Measurements from ENCODE around the gene SYT6.
"Not testable (repeated sequence)": the region's sequence is repeated elsewhere in the genome, so short reads cannot be mapped to it uniquely, and the experiment has no call there.

The SYT6 gene

DNA sequence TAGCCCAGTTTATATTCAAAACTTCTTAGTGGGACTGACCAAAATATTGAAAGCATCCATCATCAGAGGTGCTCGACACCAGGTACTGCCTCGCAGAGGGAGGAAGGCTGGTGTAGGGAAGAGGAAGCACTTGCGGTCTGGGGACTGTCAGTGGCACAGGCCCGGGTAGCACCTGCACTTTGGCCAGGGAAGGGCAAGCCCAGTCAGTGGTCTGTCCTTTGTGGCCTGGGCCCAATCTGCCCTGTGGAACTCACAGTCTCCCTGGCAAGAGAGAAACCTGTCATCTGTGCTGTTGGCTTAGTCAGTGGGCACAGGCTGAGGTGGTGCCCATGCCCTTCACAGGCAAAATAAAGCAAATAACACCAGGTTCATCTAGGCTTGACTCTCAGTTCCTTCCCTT is 77.4 kb downstream of the SYT6 start:
- no peak overlapping the region for H3K4me2 ChIP-seq (ENCODE audit: low read length)

GRCh38 chr1:114075546-114076242 is 78.0 kb downstream of the SYT6 start:
- Histone ChIP-seq H3K4me1 (ENCODE audit: control insufficient read depth, insufficient read depth, low read length) (no peaks in the 10 kb centered on the region), H3K36me3 (ENCODE audit: insufficient read depth, low read length) (no peaks in the 10 kb centered on the region), H3K9ac (ENCODE audit: low read depth, low read length) (no peak overlapping the region), H3K27me3 (ENCODE audit: control insufficient read depth, insufficient read depth, low read length) (peaks cover 7% of the 10 kb centered on the region), H3K4me3 (ENCODE audit: low read length) (no peak overlapping the region), H3K9me3 (replicated peaks; ENCODE audit: low read length) (no peaks in the 10 kb centered on the region), H3K4me2 (ENCODE audit: low read length) (no peak overlapping the region)

More for the DNA sequence above, 77.4 kb downstream of the SYT6 start:
- Histone ChIP-seq H3K9ac (ENCODE audit: low read depth, low read length) (no peak overlapping the region), H3K27me3 (ENCODE audit: control insufficient read depth, insufficient read depth, low read length) (peaks cover 13% of the 10 kb centered on the region), H3K36me3 (ENCODE audit: insufficient read depth, low read length) (no peaks in the 10 kb centered on the region), H3K9me3 (replicated peaks; ENCODE audit: low read length) (no peaks in the 10 kb centered on the region), H3K4me1 (ENCODE audit: control insufficient read depth, insufficient read depth, low read length) (no peaks in the 10 kb centered on the region), H3K4me3 (ENCODE audit: low read length) (no peak overlapping the region)

DNA sequence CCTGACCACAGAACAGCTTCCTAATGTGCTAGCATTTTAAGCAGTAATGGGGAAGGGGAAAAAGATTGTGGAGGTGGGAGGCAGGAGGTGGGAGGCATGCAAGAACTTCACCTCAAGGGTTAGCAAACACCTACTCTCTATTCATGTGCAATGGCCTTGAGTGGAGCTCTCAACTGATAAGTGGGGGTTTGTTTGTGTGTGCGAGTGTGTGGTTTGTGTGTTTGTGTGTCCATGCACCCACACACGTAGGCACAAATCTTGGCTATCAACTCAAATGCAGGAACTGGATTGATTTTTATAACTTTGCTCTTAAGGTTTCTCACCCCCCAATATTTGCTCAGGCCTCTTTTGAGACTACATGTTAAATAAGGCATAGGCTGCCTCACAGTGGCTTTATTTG is 78.6 kb downstream of the SYT6 start:
- H3K4me2 ChIP-seq (ENCODE audit: low read length) = no peak overlapping the region
- no peaks in the 10 kb centered on the region for H3K36me3 ChIP-seq (ENCODE audit: insufficient read depth, low read length)
- no peaks in the 10 kb centered on the region for H3K4me1 ChIP-seq (ENCODE audit: control insufficient read depth, insufficient read depth, low read length)
- no peak overlapping the region for H3K9ac ChIP-seq (ENCODE audit: low read depth, low read length)
- no peaks in the 10 kb centered on the region for H3K9me3 ChIP-seq (replicated peaks; ENCODE audit: low read length)
- no peak overlapping the region for H3K4me3 ChIP-seq (ENCODE audit: low read length)
- H3K27me3 ChIP-seq (ENCODE audit: control insufficient read depth, insufficient read depth, low read length) = peaks cover 5% of the 10 kb centered on the region

- Histone ChIP-seq H3K4me2 (ENCODE audit: low read length) (no peak overlapping the region), H3K9ac (ENCODE audit: low read depth, low read length) (no peak overlapping the region), H3K36me3 (ENCODE audit: insufficient read depth, low read length) (no peaks in the 10 kb centered on the region), H3K4me3 (ENCODE audit: low read length) (no peak overlapping the region), H3K4me1 (ENCODE audit: control insufficient read depth, insufficient read depth, low read length) (no peaks in the 10 kb centered on the region), H3K27me3 (ENCODE audit: control insufficient read depth, insufficient read depth, low read length) (peaks cover 5% of the 10 kb centered on the region), H3K9me3 (replicated peaks; ENCODE audit: low read length) (no peaks in the 10 kb centered on the region)
Observed at GRCh38 chr1:114072246-114072645, 81.4 kb downstream of the SYT6 start.

GRCh38 chr1:114069762-114070161 is 83.9 kb downstream of the SYT6 start:
- not testable (repeated sequence) for H3K36me3 ChIP-seq (ENCODE audit: insufficient read depth, low read length); H3K9ac ChIP-seq (ENCODE audit: low read depth, low read length); H3K27me3 ChIP-seq (ENCODE audit: control insufficient read depth, insufficient read depth, low read length); H3K9me3 ChIP-seq (replicated peaks; ENCODE audit: low read length); H3K4me3 ChIP-seq (ENCODE audit: low read length); H3K4me2 ChIP-seq (ENCODE audit: low read length); H3K4me1 ChIP-seq (ENCODE audit: control insufficient read depth, insufficient read depth, low read length)

DNA sequence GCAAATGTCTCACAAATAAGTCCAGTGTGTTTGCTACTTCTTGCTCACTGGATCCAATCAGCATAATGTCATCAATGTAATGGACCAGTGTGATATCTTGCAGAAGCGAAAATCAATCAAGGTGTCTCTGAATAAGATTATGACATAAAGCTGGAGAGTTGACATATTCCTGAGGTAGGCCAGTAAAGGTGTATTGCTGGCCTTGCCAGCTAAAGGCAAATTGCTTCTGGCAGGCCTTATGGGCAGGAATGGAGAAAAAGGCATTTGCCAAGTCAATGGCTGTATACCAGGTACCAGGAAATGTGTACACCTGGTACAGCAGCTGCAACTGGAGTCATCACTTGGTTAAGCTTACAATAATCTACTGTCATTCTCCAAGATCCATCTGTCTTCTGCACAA is 85.0 kb downstream of the SYT6 start:
- not testable (repeated sequence) for H3K27me3 ChIP-seq (ENCODE audit: control insufficient read depth, insufficient read depth, low read length); H3K36me3 ChIP-seq (ENCODE audit: insufficient read depth, low read length); H3K9me3 ChIP-seq (replicated peaks; ENCODE audit: low read length)

GRCh38 chr1:114065671-114066070 is 88.0 kb downstream of the SYT6 start:
- not testable (repeated sequence) for H3K4me3 ChIP-seq (ENCODE audit: low read length); H3K4me1 ChIP-seq (ENCODE audit: control insufficient read depth, insufficient read depth, low read length); H3K9ac ChIP-seq (ENCODE audit: low read depth, low read length); H3K36me3 ChIP-seq (ENCODE audit: insufficient read depth, low read length); H3K27me3 ChIP-seq (ENCODE audit: control insufficient read depth, insufficient read depth, low read length); H3K9me3 ChIP-seq (replicated peaks; ENCODE audit: low read length); H3K4me2 ChIP-seq (ENCODE audit: low read length)

More for the DNA sequence above, 85.0 kb downstream of the SYT6 start:
- not testable (repeated sequence) for H3K4me2 ChIP-seq (ENCODE audit: low read length); H3K9ac ChIP-seq (ENCODE audit: low read depth, low read length); H3K4me1 ChIP-seq (ENCODE audit: control insufficient read depth, insufficient read depth, low read length); H3K4me3 ChIP-seq (ENCODE audit: low read length)

- no peaks in the 10 kb centered on the region for H3K4me1 ChIP-seq (ENCODE audit: control insufficient read depth, insufficient read depth, low read length)
- H3K9ac ChIP-seq (ENCODE audit: low read depth, low read length) = no peak overlapping the region
- H3K36me3 ChIP-seq (ENCODE audit: insufficient read depth, low read length) = no peaks in the 10 kb centered on the region
- no peak overlapping the region for H3K4me3 ChIP-seq (ENCODE audit: low read length)
- no peaks in the 10 kb centered on the region for H3K9me3 ChIP-seq (replicated peaks; ENCODE audit: low read length)
- H3K4me2 ChIP-seq (ENCODE audit: low read length) = no peak overlapping the region
- H3K27me3 ChIP-seq (ENCODE audit: control insufficient read depth, insufficient read depth, low read length) = peaks cover 4% of the 10 kb centered on the region
Observed at GRCh38 chr1:114063544-114063943, 90.1 kb downstream of the SYT6 start.

DNA sequence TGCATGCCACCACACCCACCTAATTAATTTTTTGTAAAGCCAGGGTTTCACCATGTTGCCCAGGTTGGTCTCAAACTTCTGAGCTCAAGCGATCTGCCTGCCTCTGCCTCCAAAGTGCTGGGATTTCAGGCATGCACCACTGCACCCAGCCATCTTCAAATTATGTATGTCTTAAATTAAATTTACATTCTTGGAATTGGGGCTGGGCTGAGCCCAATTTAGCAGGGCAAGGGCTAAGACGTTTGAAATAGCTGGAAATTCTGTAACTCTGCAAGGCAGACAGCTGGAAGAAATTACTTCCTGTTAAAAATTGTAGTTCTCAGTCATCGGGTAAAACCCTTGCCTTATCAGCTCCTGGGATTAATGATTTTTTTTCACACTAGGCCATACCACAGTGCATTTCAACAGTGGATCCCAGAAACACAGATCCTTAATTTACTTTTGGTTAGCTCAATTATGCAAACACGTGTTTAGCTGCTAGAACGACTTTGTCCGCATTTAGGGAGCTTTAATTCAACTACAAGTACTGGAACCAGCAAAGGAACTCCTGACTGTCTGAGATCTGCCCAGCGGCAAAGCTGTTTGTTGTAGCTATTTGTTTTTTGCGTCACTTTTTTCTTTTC is 91.1 kb downstream of the SYT6 start:
- Histone ChIP-seq H3K27me3 (ENCODE audit: control insufficient read depth, insufficient read depth, low read length) (peaks cover 8% of the 10 kb centered on the region), H3K4me3 (ENCODE audit: low read length) (no peak overlapping the region), H3K36me3 (ENCODE audit: insufficient read depth, low read length) (no peaks in the 10 kb centered on the region), H3K4me1 (ENCODE audit: control insufficient read depth, insufficient read depth, low read length) (no peaks in the 10 kb centered on the region), H3K4me2 (ENCODE audit: low read length) (no peak overlapping the region), H3K9me3 (replicated peaks; ENCODE audit: low read length) (no peaks in the 10 kb centered on the region), H3K9ac (ENCODE audit: low read depth, low read length) (no peak overlapping the region)

DNA sequence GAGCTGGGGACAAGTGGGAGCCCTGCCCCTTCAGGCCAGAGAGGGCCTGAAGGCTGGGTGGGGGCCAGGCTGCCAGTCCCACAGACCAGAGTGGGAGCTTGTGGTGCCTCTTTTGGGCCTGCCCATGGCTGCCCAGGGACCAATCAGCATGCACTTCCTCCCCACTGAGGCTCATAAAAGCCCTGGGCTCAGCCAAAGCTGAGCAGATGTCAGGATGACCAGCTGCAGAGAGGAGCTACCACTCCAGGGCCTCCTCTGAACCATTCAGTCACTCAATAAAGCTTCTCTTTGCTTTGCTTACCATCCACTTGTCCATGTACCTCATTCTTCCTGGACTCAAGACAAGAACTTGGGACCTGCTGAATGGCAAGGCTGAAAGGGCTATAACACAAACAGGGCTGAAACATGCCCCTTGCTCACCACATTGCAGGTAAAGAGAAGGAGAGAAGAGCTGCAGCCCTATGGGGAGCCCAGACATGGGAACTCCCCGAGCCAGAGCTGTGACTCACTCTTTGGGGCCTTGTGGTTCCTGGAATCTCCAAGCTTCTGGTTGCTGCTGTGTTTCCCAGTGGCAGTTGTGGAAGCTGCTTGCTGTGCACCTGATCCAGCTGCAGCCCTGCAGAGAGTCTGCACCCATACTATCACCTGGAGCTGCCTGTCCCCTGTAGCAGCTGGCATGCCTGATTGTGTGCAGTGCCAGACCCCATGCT is 92.4 kb downstream of the SYT6 start:
- no peaks in the 10 kb centered on the region for H3K36me3 ChIP-seq (ENCODE audit: insufficient read depth, low read length)

DNA sequence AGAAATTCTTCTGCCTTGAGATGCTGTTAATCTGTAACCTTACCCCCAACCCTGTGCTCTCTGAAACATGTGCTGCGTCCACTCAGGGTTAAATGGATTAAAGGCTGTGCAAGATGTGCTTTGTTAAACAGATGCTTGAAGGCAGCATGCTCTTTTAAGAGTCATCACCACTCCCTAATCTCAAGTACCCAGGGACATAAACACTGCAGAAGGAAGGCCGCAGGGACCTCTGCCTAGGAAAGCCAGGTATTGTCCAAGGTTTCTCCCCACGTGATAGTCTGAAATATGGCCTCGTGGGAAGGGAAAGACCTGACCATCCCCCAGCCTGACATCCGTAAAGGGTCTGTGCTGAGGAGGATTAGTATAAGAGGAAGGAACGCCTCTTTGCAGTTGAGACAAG is 95.4 kb downstream of the SYT6 start:
- H3K9me3 ChIP-seq (replicated peaks; ENCODE audit: low read length); H3K36me3 ChIP-seq (ENCODE audit: insufficient read depth, low read length); H3K4me1 ChIP-seq (ENCODE audit: control insufficient read depth, insufficient read depth, low read length); H3K4me2 ChIP-seq (ENCODE audit: low read length); H3K4me3 ChIP-seq (ENCODE audit: low read length); H3K9ac ChIP-seq (ENCODE audit: low read depth, low read length): not testable (repeated sequence)
- peaks cover 21% of the 10 kb centered on the region for H3K27me3 ChIP-seq (ENCODE audit: control insufficient read depth, insufficient read depth, low read length)

More for the DNA sequence above, 92.4 kb downstream of the SYT6 start:
- H3K9me3 ChIP-seq (replicated peaks; ENCODE audit: low read length) = no peaks in the 10 kb centered on the region
- H3K4me1 ChIP-seq (ENCODE audit: control insufficient read depth, insufficient read depth, low read length) = no peaks in the 10 kb centered on the region
- H3K4me2 ChIP-seq (ENCODE audit: low read length) = no peak overlapping the region
- H3K27me3 ChIP-seq (ENCODE audit: control insufficient read depth, insufficient read depth, low read length) = peaks cover 18% of the 10 kb centered on the region
- no peak overlapping the region for H3K9ac ChIP-seq (ENCODE audit: low read depth, low read length)
- no peak overlapping the region for H3K4me3 ChIP-seq (ENCODE audit: low read length)
